Sigmoid colon (tissue), 7 donors: ENCODE results near the gene SNX19. TPM values are rescaled to one million over a fixed set of nuclear protein-coding genes. Genes with fewer than 3 reads are reported as not detected.
A peak's percentile ranks its signal among the peaks of the same experiment; 100 is the strongest.

ENCODE experiments used
- DNase-seq: peaks from one replicate; pipeline ENCODE4 v3.0.0-alpha.2; 2019
- H3K27ac ChIP-seq, 4 donors: fragments of 200-600 bp; sonication (generic); one replicate each; pipeline ENCODE4 v1.5.1; 2016 to 2019; ENCODE audit warnings: mild to moderate bottlenecking in 1 of 4
- H3K27me3 ChIP-seq, 3 donors: fragments of 200-600 bp; sonication (generic); one replicate each; pipeline ENCODE4 v1.5.1; 2019; ENCODE audit warnings: mild to moderate bottlenecking in 1 of 3
- H3K36me3 ChIP-seq, 4 donors: fragments of 200-600 bp; sonication (generic); one replicate each; pipeline ENCODE4 v1.5.1; 2016 to 2019
- H3K4me1 ChIP-seq, 4 donors: fragments of 200-600 bp; sonication (generic); one replicate each; pipeline ENCODE4 v1.5.1; 2017 to 2019
- H3K4me3 ChIP-seq, 4 donors: fragments of 200-600 bp; sonication (generic); one replicate each; pipeline ENCODE4 v1.5.1; 2017 to 2019; ENCODE audit warnings: mild to moderate bottlenecking in 2 of 4, moderate library complexity in 1 of 4
- H3K9me3 ChIP-seq, 4 donors: fragments of 200-600 bp in 3 of 4; sonication (generic) in 3 of 4; one replicate each; pipeline versions ENCODE4 v1.5.1 to v1.6.1; 2013 to 2019
- EP300 ChIP-seq, 4 donors: sonication (generic); formaldehyde crosslinking; IDR thresholded peaks; one replicate each; pipeline ENCODE4 v1.6.1; 2017; ENCODE audit warnings: antibody characterized with exemption in 4 of 4
- POLR2A ChIP-seq, 2 donors: fragments of 450-650 bp; IDR thresholded peaks; one replicate each; pipeline ENCODE4 v1.6.1; 2016; ENCODE audit warnings: antibody characterized with exemption in 2 of 2, mild to moderate bottlenecking in 2 of 2, moderate library complexity in 2 of 2
- POLR2AphosphoS5 ChIP-seq, 4 donors: sonication (generic); formaldehyde crosslinking; IDR thresholded peaks; one replicate each; pipeline ENCODE4 v1.6.1; 2017; ENCODE audit warnings: antibody characterized with exemption in 4 of 4
- WGBS, 2 donors: extraction: QIAGEN DNeasy Blood & Tissue Kit; methylation state at CpG; one replicate each; pipeline ENCODE4 v1.1.7; 2013; 5-methylcytosine and 5-hydroxymethylcytosine counted together
- intact Hi-C: fragments of 100-400 bp; cut with DNase I; formaldehyde crosslinking; loops from one replicate; pipeline ENCODE4 v1.15.1; 2023
- polyA plus RNA-seq, 3 donors: library from polyadenylated mRNA; stranded (reverse); fragments of 200-250 nt; gene quantifications; one replicate each; pipeline ENCODE4 v1.2.3, GENCODE V29; 2013
- total RNA-seq, 4 donors: library from RNA; depleted of rRNA; stranded (reverse); fragments of >200 nt; gene quantifications; one replicate each; pipeline ENCODE4 v1.1.0, GENCODE V29; 2016
- TF ChIP-seq, protein P1 (sequence below), 4 experiments: fragments of 450-650 bp in 3 of 4; fragments of 200-600 bp in 1 of 4; IDR thresholded peaks; one replicate each; pipeline ENCODE4 v1.5.1; 2016 to 2019; ENCODE audit warnings: antibody characterized with exemption in 4 of 4, mild to moderate bottlenecking in 3 of 4, moderate library complexity in 2 of 4
- donor health status: healthy with polysubstance abuse.
- donor health status: Bipolar disorder and iron deficiency.
- donor health status: healthy.

Gene SNX19
- total and polyA plus RNA-seq, 7 donors = 14.1 to 124 (median 72.1) TPM

DNA sequence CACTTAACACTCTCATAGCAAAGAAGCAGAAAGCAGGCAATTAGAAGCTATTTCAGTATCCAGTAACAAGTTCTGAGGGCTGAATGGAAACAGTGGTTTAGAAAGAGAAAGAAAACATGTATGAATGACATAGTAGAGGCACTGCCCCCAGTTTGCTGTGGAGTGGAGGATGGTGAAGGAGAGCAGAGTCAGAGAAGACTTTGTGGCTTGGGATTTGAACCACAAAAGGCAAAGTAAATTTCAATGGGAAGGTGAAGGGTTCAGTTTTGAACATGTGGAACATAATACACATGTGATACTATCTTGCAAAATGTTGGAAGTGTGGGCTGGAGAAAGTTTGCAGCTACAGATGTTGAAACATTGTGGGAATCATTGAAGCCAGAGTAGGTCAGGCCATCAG lies 81.4 kb downstream of the SNX19 start:
- no peaks in the 10 kb centered on the region for H3K9me3 ChIP-seq
- peaks cover 0 to 17% (median 15%) of the 10 kb centered on the region in 4 donors for H3K4me1 ChIP-seq
- no peak overlapping the region for H3K27ac ChIP-seq
- H3K27me3 ChIP-seq = no peaks in the 10 kb centered on the region
- no peaks in the 10 kb centered on the region for H3K36me3 ChIP-seq
- intact Hi-C loops = loop anchor here (10.0 kb wide), 1 partner anchor 210 kb away; no protein-coding TSS in a partner anchor
- no peak for DNase-seq
- no peak overlapping the region for H3K4me3 ChIP-seq
- TF ChIP-seq, protein P1, sequence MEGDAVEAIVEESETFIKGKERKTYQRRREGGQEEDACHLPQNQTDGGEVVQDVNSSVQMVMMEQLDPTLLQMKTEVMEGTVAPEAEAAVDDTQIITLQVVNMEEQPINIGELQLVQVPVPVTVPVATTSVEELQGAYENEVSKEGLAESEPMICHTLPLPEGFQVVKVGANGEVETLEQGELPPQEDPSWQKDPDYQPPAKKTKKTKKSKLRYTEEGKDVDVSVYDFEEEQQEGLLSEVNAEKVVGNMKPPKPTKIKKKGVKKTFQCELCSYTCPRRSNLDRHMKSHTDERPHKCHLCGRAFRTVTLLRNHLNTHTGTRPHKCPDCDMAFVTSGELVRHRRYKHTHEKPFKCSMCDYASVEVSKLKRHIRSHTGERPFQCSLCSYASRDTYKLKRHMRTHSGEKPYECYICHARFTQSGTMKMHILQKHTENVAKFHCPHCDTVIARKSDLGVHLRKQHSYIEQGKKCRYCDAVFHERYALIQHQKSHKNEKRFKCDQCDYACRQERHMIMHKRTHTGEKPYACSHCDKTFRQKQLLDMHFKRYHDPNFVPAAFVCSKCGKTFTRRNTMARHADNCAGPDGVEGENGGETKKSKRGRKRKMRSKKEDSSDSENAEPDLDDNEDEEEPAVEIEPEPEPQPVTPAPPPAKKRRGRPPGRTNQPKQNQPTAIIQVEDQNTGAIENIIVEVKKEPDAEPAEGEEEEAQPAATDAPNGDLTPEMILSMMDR (IDR thresholded peaks at IDR 0.05) = no peak
- TF ChIP-seq EP300 (IDR thresholded peaks at IDR 0.05) (no peak), POLR2AphosphoS5 (IDR thresholded peaks at IDR 0.05) (no peak), POLR2A (IDR thresholded peaks at IDR 0.05) (no peak)

DNA sequence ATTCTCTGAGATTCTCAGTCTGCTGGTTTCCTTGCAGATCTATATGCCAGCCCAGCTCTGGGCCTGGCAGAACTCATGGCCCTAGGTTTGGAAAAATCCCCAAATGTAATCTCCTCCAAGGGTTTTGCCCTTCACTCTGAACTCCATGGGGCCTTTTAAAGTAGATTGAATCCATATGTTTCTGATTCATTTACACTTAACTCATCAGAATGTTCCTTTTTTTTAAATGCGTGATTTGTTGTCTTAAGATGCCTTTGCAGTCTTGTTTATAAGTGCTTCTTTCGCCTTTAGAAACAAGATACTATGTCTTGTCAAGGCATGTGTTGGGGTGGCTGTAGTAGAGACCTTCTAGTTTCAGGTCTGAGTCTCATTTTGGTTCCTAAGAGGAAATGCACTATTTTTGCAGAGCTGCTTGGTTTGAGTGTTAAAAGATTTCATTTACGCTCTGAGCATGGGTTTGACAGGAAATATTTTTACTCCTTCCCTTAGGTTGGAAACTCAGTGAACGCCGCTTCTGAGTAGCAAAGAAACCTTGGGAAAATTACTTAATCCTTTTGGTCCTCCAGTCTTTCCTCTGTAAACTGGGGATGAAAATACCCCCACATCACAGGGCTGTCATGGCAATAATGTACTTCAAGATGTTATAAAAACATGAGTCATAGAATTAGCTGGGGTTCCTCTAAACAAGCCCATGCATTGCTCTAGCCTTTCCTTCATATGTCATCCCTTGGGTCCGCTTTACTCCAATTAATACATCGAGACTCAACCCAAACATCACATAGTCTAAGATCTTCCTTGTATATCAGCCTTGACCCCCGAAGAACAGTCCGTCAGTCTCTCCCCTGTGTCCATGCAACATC lies 83.5 kb downstream of the SNX19 start:
- intact Hi-C loops = loop anchor here (10.0 kb wide), 1 partner anchor 208 kb away; no protein-coding TSS in a partner anchor
- no peak for TF ChIP-seq EP300 (IDR thresholded peaks at IDR 0.05)
- TF ChIP-seq POLR2AphosphoS5 (IDR thresholded peaks at IDR 0.05) = no peak
- TF ChIP-seq POLR2A (IDR thresholded peaks at IDR 0.05) = no peak
- TF ChIP-seq, protein P1 (IDR thresholded peaks at IDR 0.05) = no peak
- 88 to 93% methylated on average over 9 of the region's 9 CpGs for WGBS, 2 donors
- Histone ChIP-seq H3K9me3 (no peaks in the 10 kb centered on the region), H3K36me3 (no peaks in the 10 kb centered on the region), H3K27ac (no peak overlapping the region), H3K27me3 (no peaks in the 10 kb centered on the region), H3K4me1 (peaks cover 0 to 26% (median 24%) of the 10 kb centered on the region in 4 donors), H3K4me3 (no peak overlapping the region)
- DNase-seq = no peak

DNA sequence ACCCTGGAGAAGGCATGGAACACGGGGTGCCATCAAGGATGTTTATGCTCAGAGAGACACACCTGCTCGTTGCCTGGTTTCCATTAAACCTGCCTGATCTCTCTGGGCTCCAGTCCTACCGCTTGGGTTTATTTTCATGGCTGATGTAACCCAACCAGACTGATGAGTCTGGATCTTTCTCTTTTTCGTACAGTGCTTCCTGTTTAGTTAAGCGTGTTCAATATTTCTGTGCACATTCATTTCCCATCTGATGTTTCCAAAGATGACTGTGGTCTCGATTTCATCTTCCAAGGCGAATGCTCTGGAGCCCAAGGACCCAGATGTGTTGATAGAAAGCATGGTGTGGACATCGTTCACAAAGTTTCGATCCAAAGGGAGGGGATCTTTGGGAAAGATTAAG lies 84.3 kb downstream of the SNX19 start:
- 76 to 77% methylated on average over 9 of the region's 9 CpGs for WGBS, 2 donors

DNA sequence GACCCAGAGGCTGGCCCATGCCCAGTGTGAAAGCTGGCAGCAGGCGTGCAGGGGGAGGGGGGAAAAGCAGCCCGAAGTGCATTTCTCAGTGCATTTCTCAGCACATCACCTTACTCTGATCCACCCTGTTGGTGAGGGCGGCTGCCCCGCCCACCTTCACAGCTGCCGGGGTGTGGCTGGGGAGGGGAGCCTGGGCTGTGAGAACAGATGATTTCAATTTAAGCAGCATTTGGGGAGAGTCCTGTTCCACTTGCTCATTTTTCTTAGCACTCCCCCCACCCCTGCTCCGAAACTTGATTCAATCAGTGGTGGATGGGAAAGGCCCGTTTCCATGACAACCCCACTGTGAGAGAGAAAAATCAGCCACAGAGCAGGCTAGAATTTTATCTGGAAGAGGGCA lies 84.8 kb downstream of the SNX19 start:
- Histone ChIP-seq H3K27ac (peak overlapping the region in 1 of 4 donors; percentile 60), H3K27me3 (no peaks in the 10 kb centered on the region), H3K9me3 (no peaks in the 10 kb centered on the region), H3K4me3 (no peak overlapping the region), H3K36me3 (no peaks in the 10 kb centered on the region), H3K4me1 (peaks cover 0 to 39% (median 37%) of the 10 kb centered on the region in 4 donors)
- intact Hi-C loops = loop anchor here (10.0 kb wide), 1 partner anchor 207 kb away; no protein-coding TSS in a partner anchor
- TF ChIP-seq, protein P1 (IDR thresholded peaks at IDR 0.05) = no peak
- TF ChIP-seq POLR2A (IDR thresholded peaks at IDR 0.05) = no peak
- TF ChIP-seq EP300 (IDR thresholded peaks at IDR 0.05) = no peak
- no peak for TF ChIP-seq POLR2AphosphoS5 (IDR thresholded peaks at IDR 0.05)
- WGBS, 2 donors = 28 to 66% methylated on average over 7 of the region's 7 CpGs
- DNase-seq = no peak

More for the DNA sequence above, 84.3 kb downstream of the SNX19 start:
- Histone ChIP-seq H3K36me3 (no peaks in the 10 kb centered on the region), H3K27ac (no peak overlapping the region), H3K9me3 (no peaks in the 10 kb centered on the region), H3K4me1 (peaks cover 0 to 35% (median 32%) of the 10 kb centered on the region in 4 donors), H3K4me3 (no peak overlapping the region), H3K27me3 (no peaks in the 10 kb centered on the region)
- intact Hi-C loops = loop anchor here (10.0 kb wide), 1 partner anchor 207 kb away; no protein-coding TSS in a partner anchor
- no peak for DNase-seq
- TF ChIP-seq EP300 (IDR thresholded peaks at IDR 0.05) (no peak), POLR2AphosphoS5 (IDR thresholded peaks at IDR 0.05) (no peak), POLR2A (IDR thresholded peaks at IDR 0.05) (no peak)
- TF ChIP-seq, protein P1 (IDR thresholded peaks at IDR 0.05) = no peak
